ENCODE data around the gene ARHGEF28. TPM values are rescaled to one million over a fixed set of nuclear protein-coding genes. Genes with fewer than 3 reads are reported as not detected.

ARHGEF28 gene
- total and polyA plus RNA-seq, 10 of the 15 experiments (the other 5 are each of a cell fraction or from before 2014, with no cell fraction given): 0.10 to 0.72 (median 0.22) TPM; not detected in 2

DNA sequence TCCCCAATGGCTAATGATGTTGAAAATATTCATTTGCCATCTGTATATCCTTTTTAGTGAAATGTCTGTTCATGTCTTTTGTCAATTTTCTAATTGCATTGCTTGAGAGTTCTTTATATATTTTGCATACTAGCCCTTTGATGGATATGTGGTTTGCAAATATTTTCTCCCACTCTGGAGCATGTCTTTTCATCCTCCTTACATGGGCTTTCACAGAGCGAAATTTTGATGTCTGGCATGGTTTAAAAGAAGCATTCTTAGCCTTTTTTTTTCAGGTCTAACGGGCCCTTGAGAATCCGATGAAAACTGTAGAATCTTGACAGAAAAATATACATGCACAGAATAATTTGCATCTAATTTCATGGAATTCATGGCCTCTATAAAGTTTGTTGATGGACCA is 44.7 kb downstream of the ARHGEF28 start (continued):
- TF ChIP-seq ESRRA (IDR thresholded peaks at IDR 0.05; ENCODE audit: low read length) (no peak), TAF1 (IDR thresholded peaks at IDR 0.05; ENCODE audit: borderline replicate concordance, low read depth, low read length) (no peak), NRF1 (conservative IDR thresholded peaks at IDR 0.05; ENCODE audit: low read depth, low read length) (no peak), ZNF384 (IDR thresholded peaks at IDR 0.05; ENCODE audit: borderline replicate concordance, low read depth, low read length) (no peak)
- TF ChIP-seq, protein P1, sequence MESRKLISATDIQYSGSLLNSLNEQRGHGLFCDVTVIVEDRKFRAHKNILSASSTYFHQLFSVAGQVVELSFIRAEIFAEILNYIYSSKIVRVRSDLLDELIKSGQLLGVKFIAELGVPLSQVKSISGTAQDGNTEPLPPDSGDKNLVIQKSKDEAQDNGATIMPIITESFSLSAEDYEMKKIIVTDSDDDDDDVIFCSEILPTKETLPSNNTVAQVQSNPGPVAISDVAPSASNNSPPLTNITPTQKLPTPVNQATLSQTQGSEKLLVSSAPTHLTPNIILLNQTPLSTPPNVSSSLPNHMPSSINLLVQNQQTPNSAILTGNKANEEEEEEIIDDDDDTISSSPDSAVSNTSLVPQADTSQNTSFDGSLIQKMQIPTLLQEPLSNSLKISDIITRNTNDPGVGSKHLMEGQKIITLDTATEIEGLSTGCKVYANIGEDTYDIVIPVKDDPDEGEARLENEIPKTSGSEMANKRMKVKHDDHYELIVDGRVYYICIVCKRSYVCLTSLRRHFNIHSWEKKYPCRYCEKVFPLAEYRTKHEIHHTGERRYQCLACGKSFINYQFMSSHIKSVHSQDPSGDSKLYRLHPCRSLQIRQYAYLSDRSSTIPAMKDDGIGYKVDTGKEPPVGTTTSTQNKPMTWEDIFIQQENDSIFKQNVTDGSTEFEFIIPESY (IDR thresholded peaks at IDR 0.05): no peak

DNA sequence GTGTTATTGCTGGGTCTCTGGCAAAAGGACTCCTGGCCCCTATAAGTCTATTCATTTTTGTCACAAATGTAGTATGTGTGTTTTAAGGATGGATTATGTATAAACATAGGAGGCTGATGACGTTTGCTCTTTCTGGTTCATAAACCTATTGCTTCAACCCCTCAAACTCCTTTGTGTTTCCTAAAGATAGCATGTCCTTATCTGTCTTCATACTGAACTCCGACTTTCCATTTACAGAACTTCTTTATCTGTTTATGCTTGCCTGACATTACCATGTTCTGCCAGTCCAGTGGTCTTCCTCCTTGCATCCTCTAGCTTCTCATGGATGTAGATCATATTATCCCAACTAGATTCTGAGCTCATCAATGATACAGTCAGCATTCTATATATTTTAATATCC is 46.1 kb downstream of the ARHGEF28 start:
- ChIA-PET CTCF (interaction anchor here (1.3 to 3.9 kb wide), 5 partner anchors 10 to 120 kb away, joined by 3 to 19 read pairs (median 6); no protein-coding TSS in a partner anchor), POLR2A (interaction anchor here (0.5 to 1.6 kb wide), 3 partner anchors 14 to 23 kb away, joined by 3 to 4 read pairs (median 4); no protein-coding TSS in a partner anchor), RAD21 (ENCODE audit: unreplicated experiment) (interaction anchor here (1.2 to 3.5 kb wide), 6 partner anchors 9 to 121 kb away, joined by 3 to 37 read pairs (median 5); partner anchors contain the start of gene ARHGEF28), SMC1A (ENCODE audit: uncharacterized antibody, unreplicated experiment) (interaction anchor here (0.5 to 10.7 kb wide), 10 partner anchors 7 to 427 kb away, joined by 3 to 114 read pairs (median 4); no protein-coding TSS in a partner anchor)
- intact Hi-C loops (cut with micrococcal nuclease; ENCODE audit: unreplicated experiment): no loop called here
- Histone ChIP-seq H4K20me1 (ENCODE audit: control insufficient read depth, insufficient read depth) (no peaks in the 10 kb centered on the region), H3K27me3 (replicated peaks in 1 of 2; ENCODE audit: control insufficient read depth in 2 of 2, insufficient read depth in 2 of 2, low read length in 1 of 2) (no peaks in the 10 kb centered on the region), H3K4me1 (ENCODE audit: control insufficient read depth, insufficient read depth, low read length) (peaks cover 19% of the 10 kb centered on the region), H3K4me2 (ENCODE audit: control insufficient read depth, insufficient read depth) (no peak overlapping the region), H3K27ac (ENCODE audit: control insufficient read depth, insufficient read depth) (no peak overlapping the region), H2AFZ (ENCODE audit: control insufficient read depth, low read depth, low read length) (no peak overlapping the region), H3K79me2 (ENCODE audit: control insufficient read depth, insufficient read depth, low read length) (no peaks in the 10 kb centered on the region), H3K4me3 (no peak overlapping the region), H3K9me3 (replicated peaks; ENCODE audit: control insufficient read depth, insufficient read depth, low read length) (no peaks in the 10 kb centered on the region), H3K9ac (ENCODE audit: control insufficient read depth, insufficient read depth, low read length) (no peak overlapping the region), H3K36me3 (ENCODE audit: control insufficient read depth in 2 of 2, insufficient read depth in 2 of 2, low read length in 1 of 2) (no peaks in the 10 kb centered on the region)
- in situ Hi-C loops (cut with MboI): no loop called here
- BruUV-seq (replicated peaks): no TSS peak
- TF ChIP-seq SRF (IDR thresholded peaks at IDR 0.05; ENCODE audit: low read depth in 2 of 2, low read length in 2 of 2): no peak
- TF ChIP-seq NRF1 (conservative IDR thresholded peaks at IDR 0.05; ENCODE audit: low read depth, low read length): no peak
- TF ChIP-seq GABPA (IDR thresholded peaks at IDR 0.05; ENCODE audit: low read depth): no peak
- TF ChIP-seq HDAC2 (IDR thresholded peaks at IDR 0.05): no peak
- no peak for TF ChIP-seq SMARCA5 (IDR thresholded peaks at IDR 0.05)
- TF ChIP-seq SREBF1 (IDR thresholded peaks at IDR 0.05; ENCODE audit: low read length): no peak
- TF ChIP-seq SP1 (IDR thresholded peaks at IDR 0.05; ENCODE audit: low read depth, low read length): no peak
- no peak for TF ChIP-seq GATAD2B (conservative IDR thresholded peaks at IDR 0.05; ENCODE audit: low read depth)
- TF ChIP-seq SUZ12 (IDR thresholded peaks at IDR 0.05; ENCODE audit: unreplicated experiment): no peak
- TF ChIP-seq ZNF207 (IDR thresholded peaks at IDR 0.05; ENCODE audit: borderline replicate concordance): no peak
- TF ChIP-seq, protein P2, sequence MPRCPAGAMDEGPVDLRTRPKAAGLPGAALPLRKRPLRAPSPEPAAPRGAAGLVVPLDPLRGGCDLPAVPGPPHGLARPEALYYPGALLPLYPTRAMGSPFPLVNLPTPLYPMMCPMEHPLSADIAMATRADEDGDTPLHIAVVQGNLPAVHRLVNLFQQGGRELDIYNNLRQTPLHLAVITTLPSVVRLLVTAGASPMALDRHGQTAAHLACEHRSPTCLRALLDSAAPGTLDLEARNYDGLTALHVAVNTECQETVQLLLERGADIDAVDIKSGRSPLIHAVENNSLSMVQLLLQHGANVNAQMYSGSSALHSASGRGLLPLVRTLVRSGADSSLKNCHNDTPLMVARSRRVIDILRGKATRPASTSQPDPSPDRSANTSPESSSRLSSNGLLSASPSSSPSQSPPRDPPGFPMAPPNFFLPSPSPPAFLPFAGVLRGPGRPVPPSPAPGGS (IDR thresholded peaks at IDR 0.05; ENCODE audit: borderline replicate concordance, insufficient read depth, low read depth, low read length, poor library complexity, severe bottlenecking): no peak
- TF ChIP-seq, protein P3, sequence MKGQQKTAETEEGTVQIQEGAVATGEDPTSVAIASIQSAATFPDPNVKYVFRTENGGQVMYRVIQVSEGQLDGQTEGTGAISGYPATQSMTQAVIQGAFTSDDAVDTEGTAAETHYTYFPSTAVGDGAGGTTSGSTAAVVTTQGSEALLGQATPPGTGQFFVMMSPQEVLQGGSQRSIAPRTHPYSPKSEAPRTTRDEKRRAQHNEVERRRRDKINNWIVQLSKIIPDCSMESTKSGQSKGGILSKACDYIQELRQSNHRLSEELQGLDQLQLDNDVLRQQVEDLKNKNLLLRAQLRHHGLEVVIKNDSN (IDR thresholded peaks at IDR 0.05; ENCODE audit: borderline replicate concordance, extremely low read length, insufficient read depth, low read depth, low read length): no peak
- no peak for TF ChIP-seq ETV6 (conservative IDR thresholded peaks at IDR 0.05 in 1 of 2, IDR thresholded peaks at IDR 0.05 in 1 of 2; ENCODE audit: borderline replicate concordance in 1 of 2, low read depth in 1 of 2)
- TF ChIP-seq KLF5 (IDR thresholded peaks at IDR 0.05; ENCODE audit: partially characterized antibody): no peak
- no peak for ATAC-seq
- FAIRE-seq: no peak
- 40% methylated on average over 2 of the region's 2 CpGs for WGBS (ENCODE audit: insufficient coverage, insufficient replicate concordance, low lambda C conversion rate, missing lambda C conversion rate)
- DNase-seq (ENCODE audit: low read depth, low spot score): no peak

All from GM12878 (cell line).